GM23338 (cell line): ENCODE measurements around the gene CBARP. TPM values are rescaled to one million over a fixed set of nuclear protein-coding genes. Genes with fewer than 3 reads are reported as not detected.

Source experiments
- polyA plus RNA-seq: library from polyadenylated mRNA; unstranded; fragments of >200 nt; fragmentation: Nextera tagmentation; extraction: Ambion mirVana; gene quantifications from 2 replicates; pipeline ENCODE4 v1.2.1, GENCODE V29; 2016
- total RNA-seq: library from RNA; depleted of rRNA; stranded (reverse); fragments of >200 nt; shearing (Covaris generic); gene quantifications from 2 replicates; pipeline ENCODE4 v1.2.3, GENCODE V29; 2014
- TF ChIP-seq, protein P1 (sequence below): IDR thresholded peaks from one replicate; pipeline ENCODE4 v1.6.1; 2018; ENCODE audit warnings: antibody characterized with exemption; ENCODE audit not compliant: unreplicated experiment
- TF ChIP-seq, protein P2 (sequence below): fragments of 250-450 bp; sonication (Bioruptor Pico); IDR thresholded peaks from 2 replicates; pipeline ENCODE4 v1.5.0; 2020; ENCODE audit warnings: mild to moderate bottlenecking, moderate library complexity

The CBARP gene
- total and polyA plus RNA-seq, 2 experiments from 2014 or later: 2.0 to 14.1 TPM

- TF ChIP-seq, protein P1, sequence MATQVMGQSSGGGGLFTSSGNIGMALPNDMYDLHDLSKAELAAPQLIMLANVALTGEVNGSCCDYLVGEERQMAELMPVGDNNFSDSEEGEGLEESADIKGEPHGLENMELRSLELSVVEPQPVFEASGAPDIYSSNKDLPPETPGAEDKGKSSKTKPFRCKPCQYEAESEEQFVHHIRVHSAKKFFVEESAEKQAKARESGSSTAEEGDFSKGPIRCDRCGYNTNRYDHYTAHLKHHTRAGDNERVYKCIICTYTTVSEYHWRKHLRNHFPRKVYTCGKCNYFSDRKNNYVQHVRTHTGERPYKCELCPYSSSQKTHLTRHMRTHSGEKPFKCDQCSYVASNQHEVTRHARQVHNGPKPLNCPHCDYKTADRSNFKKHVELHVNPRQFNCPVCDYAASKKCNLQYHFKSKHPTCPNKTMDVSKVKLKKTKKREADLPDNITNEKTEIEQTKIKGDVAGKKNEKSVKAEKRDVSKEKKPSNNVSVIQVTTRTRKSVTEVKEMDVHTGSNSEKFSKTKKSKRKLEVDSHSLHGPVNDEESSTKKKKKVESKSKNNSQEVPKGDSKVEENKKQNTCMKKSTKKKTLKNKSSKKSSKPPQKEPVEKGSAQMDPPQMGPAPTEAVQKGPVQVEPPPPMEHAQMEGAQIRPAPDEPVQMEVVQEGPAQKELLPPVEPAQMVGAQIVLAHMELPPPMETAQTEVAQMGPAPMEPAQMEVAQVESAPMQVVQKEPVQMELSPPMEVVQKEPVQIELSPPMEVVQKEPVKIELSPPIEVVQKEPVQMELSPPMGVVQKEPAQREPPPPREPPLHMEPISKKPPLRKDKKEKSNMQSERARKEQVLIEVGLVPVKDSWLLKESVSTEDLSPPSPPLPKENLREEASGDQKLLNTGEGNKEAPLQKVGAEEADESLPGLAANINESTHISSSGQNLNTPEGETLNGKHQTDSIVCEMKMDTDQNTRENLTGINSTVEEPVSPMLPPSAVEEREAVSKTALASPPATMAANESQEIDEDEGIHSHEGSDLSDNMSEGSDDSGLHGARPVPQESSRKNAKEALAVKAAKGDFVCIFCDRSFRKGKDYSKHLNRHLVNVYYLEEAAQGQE: no peak
- TF ChIP-seq, protein P2, sequence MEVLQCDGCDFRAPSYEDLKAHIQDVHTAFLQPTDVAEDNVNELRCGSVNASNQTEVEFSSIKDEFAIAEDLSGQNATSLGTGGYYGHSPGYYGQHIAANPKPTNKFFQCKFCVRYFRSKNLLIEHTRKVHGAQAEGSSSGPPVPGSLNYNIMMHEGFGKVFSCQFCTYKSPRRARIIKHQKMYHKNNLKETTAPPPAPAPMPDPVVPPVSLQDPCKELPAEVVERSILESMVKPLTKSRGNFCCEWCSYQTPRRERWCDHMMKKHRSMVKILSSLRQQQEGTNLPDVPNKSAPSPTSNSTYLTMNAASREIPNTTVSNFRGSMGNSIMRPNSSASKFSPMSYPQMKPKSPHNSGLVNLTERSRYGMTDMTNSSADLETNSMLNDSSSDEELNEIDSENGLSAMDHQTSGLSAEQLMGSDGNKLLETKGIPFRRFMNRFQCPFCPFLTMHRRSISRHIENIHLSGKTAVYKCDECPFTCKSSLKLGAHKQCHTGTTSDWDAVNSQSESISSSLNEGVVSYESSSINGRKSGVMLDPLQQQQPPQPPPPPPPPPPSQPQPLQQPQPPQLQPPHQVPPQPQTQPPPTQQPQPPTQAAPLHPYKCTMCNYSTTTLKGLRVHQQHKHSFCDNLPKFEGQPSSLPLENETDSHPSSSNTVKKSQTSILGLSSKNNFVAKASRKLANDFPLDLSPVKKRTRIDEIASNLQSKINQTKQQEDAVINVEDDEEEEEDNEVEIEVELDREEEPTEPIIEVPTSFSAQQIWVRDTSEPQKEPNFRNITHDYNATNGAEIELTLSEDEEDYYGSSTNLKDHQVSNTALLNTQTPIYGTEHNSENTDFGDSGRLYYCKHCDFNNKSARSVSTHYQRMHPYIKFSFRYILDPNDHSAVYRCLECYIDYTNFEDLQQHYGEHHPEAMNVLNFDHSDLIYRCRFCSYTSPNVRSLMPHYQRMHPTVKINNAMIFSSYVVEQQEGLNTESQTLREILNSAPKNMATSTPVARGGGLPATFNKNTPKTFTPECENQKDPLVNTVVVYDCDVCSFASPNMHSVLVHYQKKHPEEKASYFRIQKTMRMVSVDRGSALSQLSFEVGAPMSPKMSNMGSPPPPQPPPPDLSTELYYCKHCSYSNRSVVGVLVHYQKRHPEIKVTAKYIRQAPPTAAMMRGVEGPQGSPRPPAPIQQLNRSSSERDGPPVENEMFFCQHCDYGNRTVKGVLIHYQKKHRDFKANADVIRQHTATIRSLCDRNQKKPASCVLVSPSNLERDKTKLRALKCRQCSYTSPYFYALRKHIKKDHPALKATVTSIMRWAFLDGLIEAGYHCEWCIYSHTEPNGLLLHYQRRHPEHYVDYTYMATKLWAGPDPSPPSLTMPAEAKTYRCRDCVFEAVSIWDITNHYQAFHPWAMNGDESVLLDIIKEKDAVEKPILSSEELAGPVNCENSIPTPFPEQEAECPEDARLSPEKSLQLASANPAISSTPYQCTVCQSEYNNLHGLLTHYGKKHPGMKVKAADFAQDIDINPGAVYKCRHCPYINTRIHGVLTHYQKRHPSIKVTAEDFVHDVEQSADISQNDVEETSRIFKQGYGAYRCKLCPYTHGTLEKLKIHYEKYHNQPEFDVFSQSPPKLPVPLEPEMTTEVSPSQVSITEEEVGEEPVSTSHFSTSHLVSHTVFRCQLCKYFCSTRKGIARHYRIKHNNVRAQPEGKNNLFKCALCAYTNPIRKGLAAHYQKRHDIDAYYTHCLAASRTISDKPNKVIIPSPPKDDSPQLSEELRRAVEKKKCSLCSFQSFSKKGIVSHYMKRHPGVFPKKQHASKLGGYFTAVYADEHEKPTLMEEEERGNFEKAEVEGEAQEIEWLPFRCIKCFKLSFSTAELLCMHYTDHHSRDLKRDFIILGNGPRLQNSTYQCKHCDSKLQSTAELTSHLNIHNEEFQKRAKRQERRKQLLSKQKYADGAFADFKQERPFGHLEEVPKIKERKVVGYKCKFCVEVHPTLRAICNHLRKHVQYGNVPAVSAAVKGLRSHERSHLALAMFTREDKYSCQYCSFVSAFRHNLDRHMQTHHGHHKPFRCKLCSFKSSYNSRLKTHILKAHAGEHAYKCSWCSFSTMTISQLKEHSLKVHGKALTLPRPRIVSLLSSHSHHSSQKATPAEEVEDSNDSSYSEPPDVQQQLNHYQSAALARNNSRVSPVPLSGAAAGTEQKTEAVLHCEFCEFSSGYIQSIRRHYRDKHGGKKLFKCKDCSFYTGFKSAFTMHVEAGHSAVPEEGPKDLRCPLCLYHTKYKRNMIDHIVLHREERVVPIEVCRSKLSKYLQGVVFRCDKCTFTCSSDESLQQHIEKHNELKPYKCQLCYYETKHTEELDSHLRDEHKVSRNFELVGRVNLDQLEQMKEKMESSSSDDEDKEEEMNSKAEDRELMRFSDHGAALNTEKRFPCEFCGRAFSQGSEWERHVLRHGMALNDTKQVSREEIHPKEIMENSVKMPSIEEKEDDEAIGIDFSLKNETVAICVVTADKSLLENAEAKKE (CRISPR knock-in tag): no peak
These were observed 8.5 kb downstream of the CBARP start (continued) for GRCh38 chr19:1229056-1229923.
